Non-pigmented ciliary epithelial cell (primary cell): Measurements from ENCODE around the gene GPR61.

ENCODE experiments used
- DNase-seq: peaks from one replicate; pipeline ENCODE4 v3.0.0-alpha.2; 2010; ENCODE audit warnings: low read depth

The GPR61 gene

GRCh38 chr1:109569323-109569722, 29.7 kb downstream of the GPR61 start:
- no peak for DNase-seq

GRCh38 chr1:109570414-109570813, 30.7 kb downstream of the GPR61 start:
- DNase-seq = no peak

GRCh38 chr1:109573785-109574184, 34.1 kb downstream of the GPR61 start:
- DNase-seq = no peak

- no peak for DNase-seq
Measured at GRCh38 chr1:109578947-109579443, 39.3 kb downstream of the GPR61 start.

GRCh38 chr1:109579491-109579890, 39.8 kb downstream of the GPR61 start:
- DNase-seq = no peak

GRCh38 chr1:109582021-109582420, 42.3 kb downstream of the GPR61 start:
- DNase-seq = no peak

GRCh38 chr1:109584766-109585165, 45.1 kb downstream of the GPR61 start:
- no peak for DNase-seq

GRCh38 chr1:109586055-109586454, 46.4 kb downstream of the GPR61 start:
- no peak for DNase-seq

GRCh38 chr1:109589177-109589576, 49.5 kb downstream of the GPR61 start:
- DNase-seq = no peak

- DNase-seq = no peak
Measured at GRCh38 chr1:109589679-109590078, 50.0 kb downstream of the GPR61 start.

GRCh38 chr1:109592916-109593315, 53.2 kb downstream of the GPR61 start:
- DNase-seq = no peak

GRCh38 chr1:109595531-109595930, 55.9 kb downstream of the GPR61 start:
- DNase-seq = no peak
